Measurements from ENCODE around the gene PPP1R1C.
A peak's percentile ranks its signal among the peaks of the same experiment; 100 is the strongest.

Gene PPP1R1C

DNA sequence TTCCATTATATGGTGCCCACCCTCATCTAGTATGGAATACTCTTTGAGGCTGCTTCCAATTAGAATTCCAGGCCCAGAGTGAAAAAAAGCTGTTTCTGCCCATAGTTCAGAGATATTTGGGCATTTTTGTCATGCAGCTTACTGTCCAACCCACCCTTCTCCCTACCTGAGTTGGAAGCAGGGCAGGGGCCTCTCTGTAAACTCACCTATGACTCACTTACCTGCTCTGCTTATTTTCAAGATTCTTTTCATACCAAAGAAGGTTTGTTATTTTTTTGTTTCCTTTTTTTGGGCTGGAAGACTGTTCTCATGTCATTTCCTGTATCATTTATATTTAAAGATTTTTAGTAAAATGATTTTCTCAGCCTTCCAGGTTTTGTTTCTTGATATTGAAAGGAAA lies 38.4 kb upstream of the PPP1R1C start:
- in situ Hi-C loops (cut with MboI; ENCODE audit: low sequenced_read_pairs, unreplicated experiment), result no loop called here
- DNase-seq (ENCODE audit: low spot score), result no peak

DNA sequence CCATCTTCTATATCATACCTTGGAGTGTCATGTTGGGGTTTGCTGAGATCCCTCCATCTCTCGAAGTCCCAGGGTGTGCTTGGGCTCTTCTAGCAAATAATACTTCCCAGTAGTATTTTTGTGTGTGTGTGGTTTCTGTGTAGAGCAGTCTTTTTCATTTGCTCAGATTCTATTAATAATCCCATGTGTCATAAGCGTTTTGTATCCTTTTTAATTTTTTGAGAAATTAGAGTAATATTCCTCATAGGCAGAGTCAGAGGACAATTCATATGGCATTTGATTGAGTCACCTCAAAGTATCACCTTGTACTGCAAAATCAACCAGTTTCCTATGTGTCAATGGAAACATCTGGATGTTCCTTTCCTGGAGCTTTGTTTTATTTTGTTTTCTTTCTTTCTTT lies 37.4 kb upstream of the PPP1R1C start:
- in situ Hi-C loops (cut with MboI; ENCODE audit: low sequenced_read_pairs, unreplicated experiment), result no loop called here
- DNase-seq (ENCODE audit: low spot score), result no peak
- TF ChIP-seq, protein P1, sequence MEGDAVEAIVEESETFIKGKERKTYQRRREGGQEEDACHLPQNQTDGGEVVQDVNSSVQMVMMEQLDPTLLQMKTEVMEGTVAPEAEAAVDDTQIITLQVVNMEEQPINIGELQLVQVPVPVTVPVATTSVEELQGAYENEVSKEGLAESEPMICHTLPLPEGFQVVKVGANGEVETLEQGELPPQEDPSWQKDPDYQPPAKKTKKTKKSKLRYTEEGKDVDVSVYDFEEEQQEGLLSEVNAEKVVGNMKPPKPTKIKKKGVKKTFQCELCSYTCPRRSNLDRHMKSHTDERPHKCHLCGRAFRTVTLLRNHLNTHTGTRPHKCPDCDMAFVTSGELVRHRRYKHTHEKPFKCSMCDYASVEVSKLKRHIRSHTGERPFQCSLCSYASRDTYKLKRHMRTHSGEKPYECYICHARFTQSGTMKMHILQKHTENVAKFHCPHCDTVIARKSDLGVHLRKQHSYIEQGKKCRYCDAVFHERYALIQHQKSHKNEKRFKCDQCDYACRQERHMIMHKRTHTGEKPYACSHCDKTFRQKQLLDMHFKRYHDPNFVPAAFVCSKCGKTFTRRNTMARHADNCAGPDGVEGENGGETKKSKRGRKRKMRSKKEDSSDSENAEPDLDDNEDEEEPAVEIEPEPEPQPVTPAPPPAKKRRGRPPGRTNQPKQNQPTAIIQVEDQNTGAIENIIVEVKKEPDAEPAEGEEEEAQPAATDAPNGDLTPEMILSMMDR (IDR thresholded peaks at IDR 0.05; ENCODE audit: borderline replicate concordance, control extremely low read depth, extremely low read depth, insufficient read depth, missing control alignments), result no peak

More for the DNA sequence above, 38.4 kb upstream of the PPP1R1C start:
- TF ChIP-seq, protein P1 (IDR thresholded peaks at IDR 0.05; ENCODE audit: borderline replicate concordance, control extremely low read depth, extremely low read depth, insufficient read depth, missing control alignments), result no peak

DNA sequence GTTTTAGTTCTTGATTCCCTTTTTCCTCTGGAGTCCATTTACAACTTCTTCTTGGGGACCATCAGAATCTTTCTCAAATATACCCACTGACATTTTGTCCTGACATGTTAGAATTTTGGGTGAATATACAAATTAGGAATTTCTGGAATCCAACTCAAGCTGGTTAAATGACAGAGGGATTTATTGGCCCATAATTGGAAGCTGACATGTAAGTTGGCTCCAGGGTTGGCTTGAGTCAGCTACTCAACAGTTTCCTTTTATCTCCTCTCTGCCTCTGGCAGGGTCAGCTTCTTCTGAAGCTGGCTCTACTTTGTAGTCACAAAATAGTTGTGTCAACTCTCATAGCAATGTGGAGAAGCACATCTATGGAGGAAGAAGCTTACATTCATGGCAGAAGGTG lies 36.6 kb upstream of the PPP1R1C start:
- in situ Hi-C loops (cut with MboI; ENCODE audit: low sequenced_read_pairs, unreplicated experiment), result no loop called here
- TF ChIP-seq, protein P1 (IDR thresholded peaks at IDR 0.05; ENCODE audit: borderline replicate concordance, control extremely low read depth, extremely low read depth, insufficient read depth, missing control alignments), result no peak
- no peak for DNase-seq (ENCODE audit: low spot score)

DNA sequence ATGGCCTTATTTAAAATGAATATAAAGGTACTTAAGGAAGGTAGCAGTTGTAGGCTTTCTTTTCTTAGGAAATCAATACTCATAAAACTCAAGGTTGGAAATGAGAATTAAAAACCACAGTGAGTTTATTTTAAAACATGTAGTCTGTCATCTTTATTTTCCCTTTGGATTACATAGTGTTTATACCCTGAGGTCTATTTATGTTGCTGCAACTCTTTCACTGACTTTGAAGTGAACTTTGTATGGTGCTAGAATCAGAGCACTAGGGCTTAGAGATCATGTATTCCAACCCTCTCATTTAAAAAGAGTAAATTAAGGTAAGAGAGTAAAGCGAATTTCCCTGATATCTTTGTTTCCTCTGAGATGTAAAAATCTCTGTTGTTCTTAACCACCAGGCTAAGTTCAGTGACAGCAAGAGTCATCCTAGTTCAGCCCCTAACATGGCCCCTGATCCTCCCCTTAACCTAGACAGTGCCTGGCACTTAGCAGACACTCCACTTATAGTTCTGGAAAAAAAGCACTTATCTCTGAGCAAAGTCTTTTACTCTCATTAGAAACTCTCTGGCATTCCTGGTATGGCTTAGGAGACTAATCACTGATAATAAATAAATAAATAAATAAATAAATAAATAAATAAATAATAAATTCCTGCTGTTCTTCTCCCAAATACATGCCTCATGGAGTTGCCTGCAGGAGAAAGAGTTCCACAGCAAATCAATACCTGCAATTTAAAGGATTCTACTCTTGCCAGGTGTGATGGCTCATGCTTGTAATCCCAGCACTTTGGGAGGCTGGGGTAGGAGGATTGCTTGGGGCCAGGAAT lies 33.0 kb upstream of the PPP1R1C start:
- TF ChIP-seq, protein P1 (IDR thresholded peaks at IDR 0.05; ENCODE audit: borderline replicate concordance, control extremely low read depth, extremely low read depth, insufficient read depth, missing control alignments), result no peak
- DNase-seq (ENCODE audit: low spot score), result no peak
- in situ Hi-C loops (cut with MboI; ENCODE audit: low sequenced_read_pairs, unreplicated experiment), result no loop called here

DNA sequence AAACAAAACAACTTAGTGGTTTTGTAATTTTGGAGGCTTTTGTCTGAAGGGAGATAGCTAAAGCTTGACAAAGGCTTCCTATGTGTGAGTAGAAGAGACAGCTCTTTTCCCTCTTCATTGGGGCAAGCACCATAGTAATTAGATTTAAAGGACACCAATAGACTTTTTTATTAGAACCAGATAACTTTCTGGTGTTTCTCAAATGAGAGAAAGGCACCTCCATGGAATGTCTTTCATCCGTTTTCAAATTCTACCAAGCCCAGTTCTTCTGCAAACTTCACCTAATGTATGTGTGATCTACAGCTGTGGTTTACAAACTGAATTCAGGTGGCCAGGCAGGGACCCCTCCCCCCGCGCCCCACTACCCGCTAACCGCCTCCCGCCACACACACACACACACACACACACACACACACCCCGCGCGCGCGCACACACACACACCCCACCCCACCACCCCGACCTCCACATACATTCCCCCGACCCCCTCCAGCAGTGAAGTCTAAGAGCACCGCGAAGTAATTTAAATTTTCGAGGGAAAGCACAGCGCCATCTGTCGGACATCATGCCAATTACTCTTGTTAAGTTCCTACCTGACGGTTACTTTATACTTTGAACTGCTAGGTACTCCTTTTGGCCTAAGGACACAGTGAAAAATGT lies 31.6 kb upstream of the PPP1R1C start:
- TF ChIP-seq, protein P1 (IDR thresholded peaks at IDR 0.05; ENCODE audit: borderline replicate concordance, control extremely low read depth, extremely low read depth, insufficient read depth, missing control alignments), result peak; percentile 77
- in situ Hi-C loops (cut with MboI; ENCODE audit: low sequenced_read_pairs, unreplicated experiment), result no loop called here
- DNase-seq (ENCODE audit: low spot score), result peak; percentile 83

DNA sequence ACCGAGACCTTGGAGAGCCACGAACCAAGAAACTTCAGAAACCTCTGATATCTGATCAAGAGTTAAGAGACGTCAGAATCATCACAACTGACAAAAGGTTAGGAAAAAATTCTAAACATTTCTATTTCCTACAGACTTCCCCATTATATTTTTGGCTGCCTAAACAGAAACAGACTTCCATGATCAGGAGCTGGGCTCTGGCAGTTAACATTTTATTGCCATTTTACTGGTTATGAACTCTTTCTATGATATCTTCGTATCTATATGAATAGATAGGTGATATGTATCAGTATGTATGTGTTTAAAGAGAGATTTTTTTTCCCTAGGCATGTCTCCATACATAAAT lies 31.1 kb upstream of the PPP1R1C start:
- TF ChIP-seq, protein P1 (IDR thresholded peaks at IDR 0.05; ENCODE audit: borderline replicate concordance, control extremely low read depth, extremely low read depth, insufficient read depth, missing control alignments), result no peak
- no peak for DNase-seq (ENCODE audit: low spot score)
- in situ Hi-C loops (cut with MboI; ENCODE audit: low sequenced_read_pairs, unreplicated experiment), result no loop called here
